Osteocyte (in vitro differentiated cells): Measurements from ENCODE around the gene MYO16. TPM values are rescaled to one million over a fixed set of nuclear protein-coding genes. Genes with fewer than 3 reads are reported as not detected.

ENCODE experiments used
- DNase-seq: peaks from one replicate; pipeline ENCODE4 v3.0.0; 2021; ENCODE audit warnings: mixed read lengths; ENCODE audit not compliant: unreplicated experiment; ENCODE audit errors: extremely low spot score
- H3K27ac Mint-ChIP-seq: one replicate; pipeline ENCODE4 v1.8.0; 2021; ENCODE audit warnings: mild to moderate bottlenecking, mixed read lengths; ENCODE audit not compliant: unreplicated experiment
- H3K27me3 Mint-ChIP-seq: one replicate; pipeline ENCODE4 v1.8.0; 2021; ENCODE audit warnings: mixed read lengths; ENCODE audit not compliant: unreplicated experiment
- H3K36me3 Mint-ChIP-seq: one replicate; pipeline ENCODE4 v1.8.0; 2021; ENCODE audit warnings: mixed read lengths; ENCODE audit not compliant: unreplicated experiment
- H3K4me1 Mint-ChIP-seq: one replicate; pipeline ENCODE4 v1.8.0; 2021; ENCODE audit warnings: mixed read lengths; ENCODE audit not compliant: unreplicated experiment
- H3K4me3 Mint-ChIP-seq: one replicate; pipeline ENCODE4 v1.8.0; 2021; ENCODE audit warnings: mild to moderate bottlenecking, moderate library complexity, mixed read lengths; ENCODE audit not compliant: unreplicated experiment
- H3K9me3 Mint-ChIP-seq: one replicate; pipeline ENCODE4 v1.8.0; 2021; ENCODE audit warnings: mixed read lengths; ENCODE audit not compliant: unreplicated experiment
- total RNA-seq: library from RNA; stranded (reverse); gene quantifications from 2 replicates; pipeline ENCODE4 v1.2.1, GENCODE V29; 2021
- TF ChIP-seq, protein P1 (sequence below): fragments of 200-600 bp; sonication (generic); IDR thresholded peaks from 2 replicates; pipeline ENCODE4 v1.5.0; 2021; ENCODE audit warnings: antibody characterized with exemption, mild to moderate bottlenecking, moderate library complexity

Gene MYO16
- total RNA-seq, 1 donor from 2014 or later, result 0.13 TPM

DNA sequence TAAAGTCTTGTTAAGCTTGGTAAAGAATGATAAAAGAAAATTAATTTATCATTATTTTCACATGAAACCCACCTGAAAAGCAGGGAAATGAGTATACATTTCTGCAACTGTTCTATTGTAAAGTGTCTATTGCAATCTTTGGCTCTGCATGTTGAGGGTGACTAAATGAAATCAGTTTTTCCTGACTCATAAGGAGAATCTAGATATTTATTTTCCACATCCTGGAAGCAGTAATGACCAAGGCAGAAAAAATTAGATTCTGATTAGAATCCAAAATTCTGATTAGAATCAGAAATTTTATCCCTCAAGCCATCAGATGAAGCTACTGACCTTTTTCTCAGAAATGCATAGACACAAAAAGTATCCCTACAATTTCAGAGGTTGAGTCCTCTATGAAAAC lies 178.4 kb downstream of the MYO16 start:
- Mint-ChIP-seq H3K4me3 (no peak overlapping the region), H3K27ac (no peak overlapping the region), H3K36me3 (no peaks in the 10 kb centered on the region), H3K4me1 (no peaks in the 10 kb centered on the region), H3K9me3 (no peaks in the 10 kb centered on the region), H3K27me3 (no peaks in the 10 kb centered on the region)
- DNase-seq, result no peak
- TF ChIP-seq, protein P1, sequence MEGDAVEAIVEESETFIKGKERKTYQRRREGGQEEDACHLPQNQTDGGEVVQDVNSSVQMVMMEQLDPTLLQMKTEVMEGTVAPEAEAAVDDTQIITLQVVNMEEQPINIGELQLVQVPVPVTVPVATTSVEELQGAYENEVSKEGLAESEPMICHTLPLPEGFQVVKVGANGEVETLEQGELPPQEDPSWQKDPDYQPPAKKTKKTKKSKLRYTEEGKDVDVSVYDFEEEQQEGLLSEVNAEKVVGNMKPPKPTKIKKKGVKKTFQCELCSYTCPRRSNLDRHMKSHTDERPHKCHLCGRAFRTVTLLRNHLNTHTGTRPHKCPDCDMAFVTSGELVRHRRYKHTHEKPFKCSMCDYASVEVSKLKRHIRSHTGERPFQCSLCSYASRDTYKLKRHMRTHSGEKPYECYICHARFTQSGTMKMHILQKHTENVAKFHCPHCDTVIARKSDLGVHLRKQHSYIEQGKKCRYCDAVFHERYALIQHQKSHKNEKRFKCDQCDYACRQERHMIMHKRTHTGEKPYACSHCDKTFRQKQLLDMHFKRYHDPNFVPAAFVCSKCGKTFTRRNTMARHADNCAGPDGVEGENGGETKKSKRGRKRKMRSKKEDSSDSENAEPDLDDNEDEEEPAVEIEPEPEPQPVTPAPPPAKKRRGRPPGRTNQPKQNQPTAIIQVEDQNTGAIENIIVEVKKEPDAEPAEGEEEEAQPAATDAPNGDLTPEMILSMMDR, result no peak

DNA sequence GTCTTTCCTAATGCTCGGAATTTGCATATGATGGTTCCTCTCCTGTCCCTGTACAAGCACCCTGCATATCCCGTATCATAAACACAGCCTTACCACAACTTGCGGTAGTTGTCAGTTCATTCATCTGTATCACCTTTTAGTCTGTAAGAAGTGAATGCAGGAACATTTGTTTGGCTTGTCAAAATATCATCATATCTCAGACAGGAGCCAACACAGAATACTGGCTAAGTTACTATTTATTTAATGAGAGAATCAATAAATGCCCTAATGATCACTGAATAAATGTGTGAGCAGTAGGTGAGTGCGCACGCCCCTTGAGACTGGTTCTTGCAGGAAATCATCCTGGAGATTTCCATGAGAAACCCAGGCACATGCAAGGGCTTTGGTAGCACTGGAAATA lies 182.8 kb downstream of the MYO16 start:
- no peak for DNase-seq
- Mint-ChIP-seq H3K27me3 (no peaks in the 10 kb centered on the region), H3K9me3 (no peaks in the 10 kb centered on the region), H3K36me3 (no peaks in the 10 kb centered on the region), H3K27ac (no peak overlapping the region), H3K4me1 (peaks cover 2% of the 10 kb centered on the region), H3K4me3 (no peak overlapping the region)
- TF ChIP-seq, protein P1, result no peak

- TF ChIP-seq, protein P1, result no peak
Observed at GRCh38 chr13:108812661-108813060, 183.2 kb downstream of the MYO16 start.

DNA sequence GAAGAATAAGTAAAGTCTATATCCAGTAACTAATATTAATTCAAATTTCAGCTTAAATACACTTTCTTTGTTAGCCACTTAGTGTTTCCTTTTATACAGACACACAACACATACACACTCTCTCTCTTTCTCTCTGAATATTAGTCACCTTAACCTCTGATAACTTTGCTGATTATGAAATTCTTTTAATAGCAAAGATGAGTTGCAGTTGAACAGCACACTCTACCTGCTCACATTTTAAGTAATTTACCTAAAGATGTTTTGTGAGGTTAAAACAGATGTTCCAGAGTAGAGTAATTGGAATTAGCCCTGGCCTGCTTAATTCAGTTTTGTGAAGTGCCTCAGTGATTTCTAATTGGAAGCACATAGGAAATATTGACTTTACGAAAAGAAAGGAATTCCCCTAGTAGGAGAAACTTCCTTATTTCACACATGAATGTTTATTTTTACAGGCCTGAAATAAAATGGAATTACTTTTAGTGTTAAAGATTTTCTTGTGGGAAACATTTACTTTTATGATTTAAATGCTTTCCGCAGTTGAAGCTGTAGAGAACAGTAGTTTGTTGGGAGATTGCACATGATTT lies 184.3 kb downstream of the MYO16 start:
- DNase-seq, result no peak
- TF ChIP-seq, protein P1, result no peak
- no peaks in the 10 kb centered on the region for H3K36me3 Mint-ChIP-seq
- H3K27ac Mint-ChIP-seq, result no peak overlapping the region
- peaks cover 2% of the 10 kb centered on the region for H3K4me1 Mint-ChIP-seq
- no peak overlapping the region for H3K4me3 Mint-ChIP-seq
- no peaks in the 10 kb centered on the region for H3K9me3 Mint-ChIP-seq
- no peaks in the 10 kb centered on the region for H3K27me3 Mint-ChIP-seq

More at GRCh38 chr13:108812661-108813060, 183.2 kb downstream of the MYO16 start:
- H3K9me3 Mint-ChIP-seq, result no peaks in the 10 kb centered on the region
- no peak overlapping the region for H3K27ac Mint-ChIP-seq
- peaks cover 2% of the 10 kb centered on the region for H3K4me1 Mint-ChIP-seq
- H3K4me3 Mint-ChIP-seq, result no peak overlapping the region
- no peaks in the 10 kb centered on the region for H3K36me3 Mint-ChIP-seq
- DNase-seq, result no peak
- H3K27me3 Mint-ChIP-seq, result no peaks in the 10 kb centered on the region

GRCh38 chr13:108816375-108816774 lies 187.0 kb downstream of the MYO16 start:
- Mint-ChIP-seq H3K4me1 (peaks cover 2% of the 10 kb centered on the region), H3K27me3 (no peaks in the 10 kb centered on the region), H3K9me3 (no peaks in the 10 kb centered on the region), H3K4me3 (no peak overlapping the region), H3K27ac (no peak overlapping the region), H3K36me3 (no peaks in the 10 kb centered on the region)
- no peak for DNase-seq
- TF ChIP-seq, protein P1, result no peak
